ENCODE measurements around the gene DGKD.

Gene DGKD

DNA sequence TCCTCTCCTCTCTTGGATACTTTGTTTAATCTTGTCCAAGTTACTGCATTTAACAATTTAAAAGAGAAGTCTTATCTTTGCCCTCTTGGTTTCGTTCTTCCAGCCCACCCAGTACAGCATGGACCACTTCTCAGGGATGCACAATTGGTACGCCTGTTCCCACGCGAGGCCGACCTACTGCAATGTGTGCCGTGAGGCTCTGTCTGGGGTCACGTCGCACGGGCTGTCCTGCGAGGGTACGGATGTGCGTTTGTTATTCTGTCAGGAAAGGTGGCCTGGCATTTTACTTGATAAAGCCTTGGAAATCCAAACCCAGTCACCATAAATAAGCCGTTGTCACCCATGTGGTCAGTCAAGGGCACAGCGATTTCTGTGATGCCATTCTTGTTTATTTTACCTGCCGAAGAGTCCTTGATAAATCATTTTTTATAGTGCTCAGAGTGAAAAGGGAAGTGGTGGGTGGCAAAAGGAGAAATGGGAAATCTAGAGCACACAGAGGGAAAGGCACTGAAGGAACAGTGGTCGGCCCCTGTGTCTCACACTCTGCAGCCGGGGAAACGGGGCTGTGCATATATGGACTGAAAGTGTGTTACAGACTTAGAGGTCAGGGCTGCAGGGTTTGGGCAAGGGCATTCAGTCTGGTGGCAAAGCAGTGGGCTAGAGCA is 80.5 kb downstream of the DGKD start:
- H3K4me1 ChIP-seq (ENCODE audit: insufficient read depth, low read length, poor library complexity, severe bottlenecking), result no peaks in the 10 kb centered on the region
- no peaks in the 10 kb centered on the region for H3K9me2 ChIP-seq (replicated peaks; ENCODE audit: low read depth, low read length)
- H3K36me3 ChIP-seq (ENCODE audit: insufficient read depth, low read length), result peaks cover 68% of the 10 kb centered on the region
- H3K4me2 ChIP-seq (ENCODE audit: low read depth, low read length, poor library complexity, severe bottlenecking), result no peak overlapping the region
- no peak overlapping the region for H3K9ac ChIP-seq (ENCODE audit: low read depth, low read length, poor library complexity, severe bottlenecking)
- H3K4me3 ChIP-seq (ENCODE audit: low read length, poor library complexity, severe bottlenecking), result no peak overlapping the region
- peaks cover 28% of the 10 kb centered on the region for H3K79me2 ChIP-seq (ENCODE audit: insufficient read depth, low read length)
- peaks cover 11% of the 10 kb centered on the region for H4K20me1 ChIP-seq (ENCODE audit: insufficient read depth, low read length, poor library complexity, severe bottlenecking)
- no peak overlapping the region for H2AFZ ChIP-seq (ENCODE audit: low read length)
- H3F3A ChIP-seq (ENCODE audit: low read depth), result no peaks in the 10 kb centered on the region
- TF ChIP-seq EZH2phosphoT487 (IDR thresholded peaks at IDR 0.05; ENCODE audit: borderline replicate concordance), result no peak
- TF ChIP-seq, protein P1, sequence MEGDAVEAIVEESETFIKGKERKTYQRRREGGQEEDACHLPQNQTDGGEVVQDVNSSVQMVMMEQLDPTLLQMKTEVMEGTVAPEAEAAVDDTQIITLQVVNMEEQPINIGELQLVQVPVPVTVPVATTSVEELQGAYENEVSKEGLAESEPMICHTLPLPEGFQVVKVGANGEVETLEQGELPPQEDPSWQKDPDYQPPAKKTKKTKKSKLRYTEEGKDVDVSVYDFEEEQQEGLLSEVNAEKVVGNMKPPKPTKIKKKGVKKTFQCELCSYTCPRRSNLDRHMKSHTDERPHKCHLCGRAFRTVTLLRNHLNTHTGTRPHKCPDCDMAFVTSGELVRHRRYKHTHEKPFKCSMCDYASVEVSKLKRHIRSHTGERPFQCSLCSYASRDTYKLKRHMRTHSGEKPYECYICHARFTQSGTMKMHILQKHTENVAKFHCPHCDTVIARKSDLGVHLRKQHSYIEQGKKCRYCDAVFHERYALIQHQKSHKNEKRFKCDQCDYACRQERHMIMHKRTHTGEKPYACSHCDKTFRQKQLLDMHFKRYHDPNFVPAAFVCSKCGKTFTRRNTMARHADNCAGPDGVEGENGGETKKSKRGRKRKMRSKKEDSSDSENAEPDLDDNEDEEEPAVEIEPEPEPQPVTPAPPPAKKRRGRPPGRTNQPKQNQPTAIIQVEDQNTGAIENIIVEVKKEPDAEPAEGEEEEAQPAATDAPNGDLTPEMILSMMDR (conservative IDR thresholded peaks at IDR 0.05; ENCODE audit: low read length), result no peak
- H3K27me3 ChIP-seq (ENCODE audit: insufficient read depth, low read length, poor library complexity, severe bottlenecking), result no peaks in the 10 kb centered on the region
- H3K9me3 ChIP-seq (ENCODE audit: insufficient read depth, low read depth, low read length), result no peaks in the 10 kb centered on the region

DNA sequence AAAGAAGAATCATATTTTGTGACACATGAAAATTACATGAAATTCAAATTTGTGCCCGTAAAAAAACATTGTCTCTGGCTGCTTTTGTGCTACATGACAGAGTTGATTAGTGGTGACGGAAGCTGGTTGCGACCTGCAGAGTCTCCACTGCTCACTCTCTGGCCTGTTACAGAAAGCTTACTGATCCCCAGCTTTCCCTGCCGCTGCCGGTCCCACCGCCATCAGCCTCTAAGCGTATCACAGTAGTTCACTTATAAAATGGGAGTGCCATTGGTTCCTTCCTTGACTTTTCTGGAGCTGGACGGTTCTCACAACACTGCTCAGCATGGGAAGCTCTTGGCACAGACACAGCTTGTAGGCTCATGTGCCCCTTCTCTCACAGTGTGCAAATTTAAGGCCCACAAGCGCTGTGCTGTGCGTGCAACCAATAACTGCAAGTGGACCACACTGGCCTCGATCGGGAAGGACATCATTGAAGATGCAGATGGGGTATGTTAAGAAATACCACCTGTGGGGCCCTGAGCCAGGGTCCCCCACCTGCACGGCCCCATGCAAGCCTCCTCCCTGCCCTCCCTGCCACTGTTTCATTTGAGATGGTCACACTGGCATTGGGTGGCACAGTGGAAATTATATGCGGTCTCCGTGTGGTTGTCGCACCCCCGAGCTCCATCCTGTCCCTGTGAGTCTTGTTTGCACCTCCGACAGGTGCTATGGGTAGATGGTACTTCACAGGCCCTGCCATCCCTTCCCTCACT is 81.3 kb downstream of the DGKD start:
- Histone ChIP-seq H3K36me3 (ENCODE audit: insufficient read depth, low read length) (peaks cover 73% of the 10 kb centered on the region), H3K27me3 (ENCODE audit: insufficient read depth, low read length, poor library complexity, severe bottlenecking) (no peaks in the 10 kb centered on the region), H3K9me2 (replicated peaks; ENCODE audit: low read depth, low read length) (no peaks in the 10 kb centered on the region), H3K9ac (ENCODE audit: low read depth, low read length, poor library complexity, severe bottlenecking) (no peak overlapping the region), H3K4me3 (ENCODE audit: low read length, poor library complexity, severe bottlenecking) (no peak overlapping the region), H3K79me2 (ENCODE audit: insufficient read depth, low read length) (peaks cover 21% of the 10 kb centered on the region), H2AFZ (ENCODE audit: low read length) (no peak overlapping the region), H3K4me2 (ENCODE audit: low read depth, low read length, poor library complexity, severe bottlenecking) (no peak overlapping the region), H3F3A (ENCODE audit: low read depth) (no peaks in the 10 kb centered on the region), H4K20me1 (ENCODE audit: insufficient read depth, low read length, poor library complexity, severe bottlenecking) (peaks cover 7% of the 10 kb centered on the region), H3K9me3 (ENCODE audit: insufficient read depth, low read depth, low read length) (no peaks in the 10 kb centered on the region), H3K4me1 (ENCODE audit: insufficient read depth, low read length, poor library complexity, severe bottlenecking) (no peaks in the 10 kb centered on the region)
- no peak for TF ChIP-seq EZH2phosphoT487 (IDR thresholded peaks at IDR 0.05; ENCODE audit: borderline replicate concordance)

DNA sequence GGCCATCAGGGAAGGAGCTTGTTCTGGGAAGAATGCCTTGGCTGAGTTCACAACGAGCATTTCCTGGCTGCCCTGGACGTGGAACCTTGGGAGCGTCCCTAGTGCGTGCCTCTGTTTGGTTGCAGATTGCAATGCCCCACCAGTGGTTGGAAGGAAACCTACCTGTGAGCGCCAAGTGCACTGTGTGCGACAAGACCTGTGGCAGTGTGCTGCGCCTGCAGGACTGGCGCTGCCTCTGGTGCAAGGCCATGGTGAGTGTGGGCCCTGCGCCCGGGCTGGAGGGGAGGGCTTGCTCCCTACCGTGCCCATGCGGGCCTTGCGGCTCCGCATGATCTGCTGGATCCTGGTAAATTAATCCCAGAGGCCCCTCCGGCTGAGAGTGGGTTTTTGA is 81.9 kb downstream of the DGKD start:
- Histone ChIP-seq H3K9me3 (ENCODE audit: insufficient read depth, low read depth, low read length) (no peaks in the 10 kb centered on the region), H2AFZ (ENCODE audit: low read length) (no peak overlapping the region), H3K9ac (ENCODE audit: low read depth, low read length, poor library complexity, severe bottlenecking) (no peak overlapping the region), H3K36me3 (ENCODE audit: insufficient read depth, low read length) (peaks cover 75% of the 10 kb centered on the region), H3K4me1 (ENCODE audit: insufficient read depth, low read length, poor library complexity, severe bottlenecking) (no peaks in the 10 kb centered on the region), H3K4me2 (ENCODE audit: low read depth, low read length, poor library complexity, severe bottlenecking) (no peak overlapping the region), H3K4me3 (ENCODE audit: low read length, poor library complexity, severe bottlenecking) (no peak overlapping the region), H3F3A (ENCODE audit: low read depth) (no peaks in the 10 kb centered on the region), H3K79me2 (ENCODE audit: insufficient read depth, low read length) (peaks cover 15% of the 10 kb centered on the region), H3K9me2 (replicated peaks; ENCODE audit: low read depth, low read length) (no peaks in the 10 kb centered on the region), H4K20me1 (ENCODE audit: insufficient read depth, low read length, poor library complexity, severe bottlenecking) (peaks cover 7% of the 10 kb centered on the region), H3K27me3 (ENCODE audit: insufficient read depth, low read length, poor library complexity, severe bottlenecking) (no peaks in the 10 kb centered on the region)
- TF ChIP-seq EZH2phosphoT487 (IDR thresholded peaks at IDR 0.05; ENCODE audit: borderline replicate concordance), result no peak
- TF ChIP-seq, protein P1 (conservative IDR thresholded peaks at IDR 0.05; ENCODE audit: low read length), result no peak

Measured in Loucy (cell line).